SJCRH30 (cell line): ENCODE data around the gene NPTX1. TPM values are rescaled to one million over a fixed set of nuclear protein-coding genes. Genes with fewer than 3 reads are reported as not detected.
A peak's percentile ranks its signal among the peaks of the same experiment; 100 is the strongest.

Experiments used
- DNase-seq, 2 experiments: peaks; one replicate each; pipeline ENCODE4 v3.0.0-alpha.2; 2015 to 2020
- H3K27ac ChIP-seq: fragments of 250-450 bp; sonication (Bioruptor Pico); 2 replicates; pipeline ENCODE4 v1.5.1; 2020; ENCODE audit warnings: mild to moderate bottlenecking, moderate library complexity
- H3K27me3 ChIP-seq: fragments of 250-450 bp; sonication (Bioruptor Pico); 2 replicates; pipeline ENCODE4 v1.5.1; 2020; ENCODE audit warnings: mild to moderate bottlenecking, moderate library complexity
- H3K36me3 ChIP-seq: fragments of 250-450 bp; sonication (Bioruptor Pico); 2 replicates; pipeline ENCODE4 v1.5.1; 2020; ENCODE audit warnings: mild to moderate bottlenecking, moderate library complexity
- H3K4me1 ChIP-seq: fragments of 250-450 bp; sonication (Bioruptor Pico); 2 replicates; pipeline ENCODE4 v1.5.1; 2020; ENCODE audit warnings: mild to moderate bottlenecking, moderate library complexity
- H3K4me3 ChIP-seq: fragments of 250-450 bp; sonication (Bioruptor Pico); 2 replicates; pipeline ENCODE4 v1.5.1; 2020; ENCODE audit warnings: mild to moderate bottlenecking, moderate library complexity
- H3K9me3 ChIP-seq: fragments of 250-450 bp; sonication (Bioruptor Pico); replicated peaks from 2 replicates; pipeline ENCODE4 v1.5.1; 2020; ENCODE audit warnings: mild to moderate bottlenecking, moderate library complexity
- total RNA-seq: library from RNA; depleted of rRNA; stranded (reverse); fragments of >200 nt; shearing (Covaris generic); gene quantifications from 2 replicates; pipeline ENCODE4 v1.2.3, GENCODE V29; 2014

NPTX1 gene
- total RNA-seq, 1 experiment from 2014 or later, result not detected

- Histone ChIP-seq H3K27ac (no peak overlapping the region), H3K36me3 (no peaks in the 10 kb centered on the region), H3K4me1 (peaks cover 14% of the 10 kb centered on the region), H3K9me3 (no peaks in the 10 kb centered on the region), H3K4me3 (no peak overlapping the region), H3K27me3 (peaks cover 36% of the 10 kb centered on the region)
- DNase-seq, result no peak
Measured at GRCh38 chr17:80466188-80466705, 10.2 kb downstream of the NPTX1 start.

- Histone ChIP-seq H3K36me3 (no peaks in the 10 kb centered on the region), H3K4me1 (peaks cover 14% of the 10 kb centered on the region), H3K27ac (no peak overlapping the region), H3K9me3 (no peaks in the 10 kb centered on the region), H3K4me3 (no peak overlapping the region), H3K27me3 (peaks cover 35% of the 10 kb centered on the region)
- peak; percentile 83 to 93 for DNase-seq
Measured at GRCh38 chr17:80465327-80465974, 11.0 kb downstream of the NPTX1 start.

DNA sequence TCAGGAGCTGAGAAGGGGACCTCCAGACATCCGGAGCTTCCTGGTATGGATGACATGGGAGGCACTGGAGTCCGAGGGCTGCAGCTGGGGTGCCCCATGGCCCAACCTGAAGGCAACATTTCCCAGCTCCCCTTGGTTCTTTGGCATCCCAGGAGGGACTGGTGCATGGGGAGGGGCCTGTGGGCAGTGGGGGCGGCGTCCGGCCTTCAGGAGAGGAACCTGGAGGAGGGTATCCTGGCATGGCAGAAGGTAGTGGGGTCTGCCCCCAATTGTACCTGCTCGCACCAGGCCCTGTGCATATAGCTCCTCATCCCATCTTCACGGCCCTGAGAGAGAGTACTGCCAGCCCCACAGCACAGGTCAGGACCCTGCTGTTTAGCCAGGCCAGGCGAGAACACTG is 11.9 kb downstream of the NPTX1 start:
- H3K9me3 ChIP-seq, result no peaks in the 10 kb centered on the region
- no peak for DNase-seq
- no peaks in the 10 kb centered on the region for H3K36me3 ChIP-seq
- H3K27ac ChIP-seq, result no peak overlapping the region
- H3K27me3 ChIP-seq, result peaks cover 29% of the 10 kb centered on the region
- H3K4me1 ChIP-seq, result peaks cover 14% of the 10 kb centered on the region
- H3K4me3 ChIP-seq, result no peak overlapping the region

DNA sequence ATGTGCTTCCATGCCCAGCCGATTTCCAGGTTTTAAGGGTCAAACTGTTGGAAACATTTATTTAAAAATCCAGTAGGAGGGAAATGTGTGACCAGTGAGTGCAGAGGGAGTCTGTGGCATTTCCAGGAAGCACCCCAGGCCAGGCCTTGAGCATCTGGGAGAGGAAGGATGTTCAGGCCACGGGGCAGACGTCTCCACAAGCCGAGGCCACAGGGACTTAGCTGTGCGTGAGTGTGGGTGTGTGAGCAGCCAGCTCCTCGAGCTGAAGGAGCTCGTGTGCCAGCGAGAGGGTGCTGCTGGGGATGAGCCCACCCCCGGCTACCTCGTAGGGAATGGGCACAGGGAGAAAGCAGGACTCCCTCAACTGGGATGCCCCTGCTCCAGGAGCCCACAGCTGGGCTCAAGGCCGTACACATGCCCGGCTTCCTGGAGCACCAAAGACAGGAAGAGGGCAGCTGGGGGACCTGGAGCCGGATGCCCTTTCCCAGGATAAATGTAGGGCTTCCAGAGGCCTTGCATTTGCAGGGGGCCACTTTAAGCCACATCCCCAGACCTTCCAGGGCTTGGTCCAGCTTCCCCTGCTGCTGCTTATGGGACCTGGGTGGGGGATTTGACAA is 12.5 kb downstream of the NPTX1 start:
- peaks cover 14% of the 10 kb centered on the region for H3K4me1 ChIP-seq
- DNase-seq, result no peak
- H3K9me3 ChIP-seq, result no peaks in the 10 kb centered on the region
- peaks cover 24% of the 10 kb centered on the region for H3K27me3 ChIP-seq
- no peak overlapping the region for H3K27ac ChIP-seq
- H3K36me3 ChIP-seq, result no peaks in the 10 kb centered on the region
- no peak overlapping the region for H3K4me3 ChIP-seq

GRCh38 chr17:80461528-80462160 is 14.8 kb downstream of the NPTX1 start:
- peaks cover 25% of the 10 kb centered on the region for H3K4me1 ChIP-seq
- no peak overlapping the region for H3K4me3 ChIP-seq
- H3K36me3 ChIP-seq, result no peaks in the 10 kb centered on the region
- no peak overlapping the region for H3K27ac ChIP-seq
- peaks cover 13% of the 10 kb centered on the region for H3K27me3 ChIP-seq
- H3K9me3 ChIP-seq, result no peaks in the 10 kb centered on the region
- no peak for DNase-seq

- H3K27ac ChIP-seq, result no peak overlapping the region
- no peaks in the 10 kb centered on the region for H3K9me3 ChIP-seq
- peaks cover 27% of the 10 kb centered on the region for H3K4me1 ChIP-seq
- DNase-seq, result peak in 1 of 2 experiments; percentile 53
- H3K4me3 ChIP-seq, result no peak overlapping the region
- no peaks in the 10 kb centered on the region for H3K36me3 ChIP-seq
- peaks cover 5% of the 10 kb centered on the region; the same call in 1 of the 2 replicates for H3K27me3 ChIP-seq
Measured at GRCh38 chr17:80460429-80460834, 16.0 kb downstream of the NPTX1 start.

- Histone ChIP-seq H3K4me1 (peaks cover 20% of the 10 kb centered on the region), H3K27ac (no peak overlapping the region), H3K9me3 (no peaks in the 10 kb centered on the region), H3K4me3 (no peak overlapping the region), H3K27me3 (no peaks in the 10 kb centered on the region), H3K36me3 (no peaks in the 10 kb centered on the region)
- DNase-seq, result no peak
Measured at GRCh38 chr17:80459234-80459633, 17.2 kb downstream of the NPTX1 start.

GRCh38 chr17:80458016-80458415 is 18.4 kb downstream of the NPTX1 start:
- no peaks in the 10 kb centered on the region for H3K9me3 ChIP-seq
- DNase-seq, result no peak
- H3K27me3 ChIP-seq, result no peaks in the 10 kb centered on the region
- H3K36me3 ChIP-seq, result no peaks in the 10 kb centered on the region
- H3K4me1 ChIP-seq, result peaks cover 24% of the 10 kb centered on the region
- no peak overlapping the region for H3K27ac ChIP-seq
- H3K4me3 ChIP-seq, result no peak overlapping the region

DNA sequence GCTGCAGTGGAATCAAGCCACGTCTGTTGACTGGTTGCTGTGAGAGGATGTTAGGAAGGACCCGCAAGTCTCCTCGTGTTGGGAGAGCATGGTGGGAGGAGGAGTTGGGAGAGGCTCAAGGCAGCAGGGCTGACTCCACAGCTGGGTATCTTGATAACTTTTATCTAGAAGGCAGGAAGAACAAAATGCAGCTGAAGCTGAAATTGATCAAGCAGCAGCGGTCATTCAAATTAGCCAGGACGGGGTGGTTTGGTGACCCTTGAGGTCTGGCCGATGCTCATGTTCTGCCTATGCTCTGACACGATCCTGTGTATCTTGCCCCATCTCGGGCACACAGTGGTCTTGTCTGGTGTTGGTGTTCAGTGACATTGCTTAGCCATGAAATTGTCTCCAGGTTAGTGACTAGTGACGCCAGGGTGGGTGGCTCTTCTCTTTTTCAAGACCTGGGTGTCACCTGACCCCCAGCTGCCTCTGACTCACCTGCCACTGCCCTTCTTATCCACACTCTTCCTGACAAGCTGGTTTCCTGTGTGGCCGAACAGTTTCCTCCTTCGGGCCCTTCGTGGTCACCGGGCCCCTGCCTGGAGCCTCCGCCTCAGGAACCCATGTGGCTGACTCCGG is 19.1 kb downstream of the NPTX1 start:
- Histone ChIP-seq H3K36me3 (no peaks in the 10 kb centered on the region), H3K27me3 (no peaks in the 10 kb centered on the region), H3K27ac (peak overlapping the region; percentile 86), H3K4me3 (peak overlapping the region; percentile 51), H3K4me1 (peaks cover 24% of the 10 kb centered on the region), H3K9me3 (no peaks in the 10 kb centered on the region)
- peak; percentile 56 to 63 for DNase-seq

GRCh38 chr17:80456465-80457235 is 19.8 kb downstream of the NPTX1 start:
- H3K36me3 ChIP-seq, result no peaks in the 10 kb centered on the region
- H3K4me1 ChIP-seq, result peaks cover 24% of the 10 kb centered on the region
- H3K27ac ChIP-seq, result peak overlapping the region; percentile 86
- H3K4me3 ChIP-seq, result peak overlapping the region; percentile 51
- H3K27me3 ChIP-seq, result no peaks in the 10 kb centered on the region
- DNase-seq, result peak; percentile 94 to 95
- H3K9me3 ChIP-seq, result no peaks in the 10 kb centered on the region

GRCh38 chr17:80455784-80456183 is 20.6 kb downstream of the NPTX1 start:
- Histone ChIP-seq H3K36me3 (no peaks in the 10 kb centered on the region), H3K4me1 (peaks cover 24% of the 10 kb centered on the region), H3K27me3 (peaks cover 2% of the 10 kb centered on the region; the same call in 1 of the 2 replicates), H3K9me3 (no peaks in the 10 kb centered on the region), H3K27ac (no peak overlapping the region; the same call in 1 of the 2 replicates), H3K4me3 (peak overlapping the region; percentile 80)
- DNase-seq, result peak; percentile 50 to 67

GRCh38 chr17:80455336-80455710 is 21.1 kb downstream of the NPTX1 start:
- peak overlapping the region; percentile 80 for H3K4me3 ChIP-seq
- peaks cover 5% of the 10 kb centered on the region; the same call in 1 of the 2 replicates for H3K27me3 ChIP-seq
- DNase-seq, result peak in 1 of 2 experiments; percentile 76
- no peaks in the 10 kb centered on the region for H3K9me3 ChIP-seq
- no peaks in the 10 kb centered on the region for H3K36me3 ChIP-seq
- peak overlapping the region; percentile 85 for H3K27ac ChIP-seq
- peaks cover 24% of the 10 kb centered on the region for H3K4me1 ChIP-seq

DNA sequence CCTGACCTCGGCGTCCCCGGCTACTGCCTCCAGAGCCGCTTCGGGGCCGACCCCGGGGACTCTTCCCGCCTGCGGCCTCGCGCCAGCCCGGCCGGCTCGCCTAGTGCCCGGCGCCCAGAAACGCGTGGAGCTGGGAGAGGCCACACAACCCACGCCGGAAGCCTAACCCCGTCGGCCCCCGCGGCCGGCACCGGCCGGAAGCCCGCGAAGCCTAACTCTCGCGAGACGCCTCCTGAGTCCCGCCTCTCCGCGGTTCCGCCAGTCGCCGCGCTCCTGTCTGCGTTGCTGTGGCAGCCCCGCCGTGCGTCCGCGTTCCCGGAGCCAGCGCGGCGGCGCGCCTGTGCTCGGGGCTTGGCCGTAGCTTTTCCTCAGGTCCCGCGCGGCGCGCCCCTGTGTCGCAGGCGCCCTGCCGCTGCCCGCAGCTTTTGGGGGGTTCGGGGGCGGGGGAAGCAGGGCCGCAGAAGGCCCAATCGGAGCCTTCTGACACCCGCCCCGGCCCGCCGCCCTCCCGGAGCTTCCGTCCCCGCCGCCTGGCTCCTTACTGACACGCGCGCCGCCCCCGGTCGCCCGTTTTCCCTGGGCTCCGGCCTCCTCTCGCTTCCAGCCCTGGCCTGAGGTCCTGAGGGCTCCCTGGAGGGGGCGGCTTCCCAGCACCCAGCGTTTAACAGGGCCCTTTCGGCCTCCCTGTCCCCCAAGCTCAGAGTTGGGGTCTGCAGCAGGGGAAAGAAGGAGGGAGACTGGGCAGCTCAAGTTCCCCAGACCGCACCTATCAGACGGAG is 21.7 kb downstream of the NPTX1 start:
- Histone ChIP-seq H3K4me1 (peaks cover 24% of the 10 kb centered on the region), H3K27me3 (peaks cover 11% of the 10 kb centered on the region), H3K27ac (peak overlapping the region; percentile 85), H3K36me3 (no peaks in the 10 kb centered on the region), H3K9me3 (no peaks in the 10 kb centered on the region), H3K4me3 (peak overlapping the region; percentile 80)
- peak; percentile 99 to 100 for DNase-seq
